Esophagus muscularis mucosa (tissue), 3 donors: ENCODE measurements around the gene ZFYVE28.

ENCODE experiments used
- POLR2A ChIP-seq: fragments of 450-650 bp; IDR thresholded peaks from one replicate; pipeline ENCODE4 v1.6.1; 2017; ENCODE audit warnings: antibody characterized with exemption, moderate library complexity, mild to moderate bottlenecking, low read depth
- TF ChIP-seq, protein P1 (sequence below), 3 experiments: fragments of 200-600 bp in 2 of 3; fragments of 450-650 bp in 1 of 3; sonication (generic) in 2 of 3; IDR thresholded peaks; one replicate each; pipeline ENCODE4 v1.5.1; 2017 to 2019; ENCODE audit warnings: antibody characterized with exemption in 3 of 3, mild to moderate bottlenecking in 2 of 3, moderate library complexity in 1 of 3

DNA sequence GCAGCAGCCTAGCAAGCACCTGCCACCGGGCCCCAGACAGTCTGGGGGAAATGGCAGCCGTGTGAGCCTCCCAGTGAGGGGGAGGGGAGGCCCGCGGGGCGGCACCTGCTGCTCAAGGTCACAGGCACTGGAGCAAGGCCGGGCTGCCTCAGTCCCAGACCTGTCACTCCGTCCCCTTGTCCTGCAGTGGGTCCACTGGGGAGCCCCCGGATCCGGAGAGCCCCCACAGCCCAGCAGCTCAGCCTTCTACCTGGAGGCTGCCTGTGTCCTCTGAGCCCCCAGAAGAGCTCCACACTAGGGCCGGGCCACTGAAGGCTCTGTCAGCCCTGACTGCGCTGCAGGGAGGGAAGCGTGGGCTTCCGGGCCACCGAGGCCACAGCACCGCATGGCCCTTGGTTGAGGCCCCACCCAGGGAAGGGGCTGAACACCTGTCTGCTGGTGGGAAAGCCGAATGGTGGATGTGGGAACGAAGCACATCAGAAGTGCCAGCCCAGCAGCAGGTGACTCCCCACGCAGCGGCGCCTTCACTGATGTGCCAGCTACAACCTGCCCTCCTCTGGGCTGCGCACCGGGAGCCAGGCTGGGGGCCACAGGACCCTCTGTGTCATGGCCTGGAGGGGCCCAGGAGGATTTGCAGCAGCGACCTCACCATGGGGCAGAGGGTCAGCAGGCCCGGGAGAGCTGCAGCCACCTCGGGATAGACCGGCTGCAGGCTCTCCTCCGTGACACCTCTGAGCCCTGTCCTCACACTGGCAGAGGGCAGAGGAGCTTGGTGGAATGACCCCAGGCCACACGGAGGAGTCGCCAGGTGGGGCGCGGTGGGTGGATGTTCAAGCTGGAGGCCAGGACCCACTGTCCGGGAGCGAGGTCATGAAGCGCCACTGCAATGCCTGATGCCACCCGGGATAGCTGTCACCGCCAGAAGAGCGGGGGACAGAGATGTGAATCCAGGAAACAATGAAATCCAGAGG, 121.5 kb downstream of the ZFYVE28 start:
- TF ChIP-seq, protein P1, sequence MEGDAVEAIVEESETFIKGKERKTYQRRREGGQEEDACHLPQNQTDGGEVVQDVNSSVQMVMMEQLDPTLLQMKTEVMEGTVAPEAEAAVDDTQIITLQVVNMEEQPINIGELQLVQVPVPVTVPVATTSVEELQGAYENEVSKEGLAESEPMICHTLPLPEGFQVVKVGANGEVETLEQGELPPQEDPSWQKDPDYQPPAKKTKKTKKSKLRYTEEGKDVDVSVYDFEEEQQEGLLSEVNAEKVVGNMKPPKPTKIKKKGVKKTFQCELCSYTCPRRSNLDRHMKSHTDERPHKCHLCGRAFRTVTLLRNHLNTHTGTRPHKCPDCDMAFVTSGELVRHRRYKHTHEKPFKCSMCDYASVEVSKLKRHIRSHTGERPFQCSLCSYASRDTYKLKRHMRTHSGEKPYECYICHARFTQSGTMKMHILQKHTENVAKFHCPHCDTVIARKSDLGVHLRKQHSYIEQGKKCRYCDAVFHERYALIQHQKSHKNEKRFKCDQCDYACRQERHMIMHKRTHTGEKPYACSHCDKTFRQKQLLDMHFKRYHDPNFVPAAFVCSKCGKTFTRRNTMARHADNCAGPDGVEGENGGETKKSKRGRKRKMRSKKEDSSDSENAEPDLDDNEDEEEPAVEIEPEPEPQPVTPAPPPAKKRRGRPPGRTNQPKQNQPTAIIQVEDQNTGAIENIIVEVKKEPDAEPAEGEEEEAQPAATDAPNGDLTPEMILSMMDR (IDR thresholded peaks at IDR 0.05) = no peak
- no peak for TF ChIP-seq POLR2A
